ENCODE measurements around the gene RGL1.

DNA sequence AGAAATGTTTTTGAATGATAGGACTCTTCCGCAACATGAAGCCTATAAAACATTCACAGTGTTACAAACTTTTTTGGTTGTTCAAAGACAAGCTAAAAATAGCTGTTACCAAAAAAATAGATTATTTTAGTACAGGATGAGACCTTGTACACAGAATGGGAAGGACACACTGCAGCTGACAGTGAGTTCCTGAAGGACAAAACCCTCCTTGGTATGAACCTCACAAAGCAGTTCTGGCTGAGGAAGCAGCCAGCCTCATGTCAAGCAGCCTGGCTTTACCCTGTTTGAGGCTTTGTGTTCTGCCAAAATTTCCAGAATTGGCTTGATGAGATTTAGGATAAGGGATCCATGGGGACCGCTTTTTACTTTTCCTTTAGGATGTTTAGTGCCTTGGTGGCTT is 93.7 kb downstream of the RGL1 start:
- TF ChIP-seq EP300 (IDR thresholded peaks at IDR 0.05) (no peak), POLR2A (IDR thresholded peaks at IDR 0.05) (no peak)
- TF ChIP-seq, protein P1, sequence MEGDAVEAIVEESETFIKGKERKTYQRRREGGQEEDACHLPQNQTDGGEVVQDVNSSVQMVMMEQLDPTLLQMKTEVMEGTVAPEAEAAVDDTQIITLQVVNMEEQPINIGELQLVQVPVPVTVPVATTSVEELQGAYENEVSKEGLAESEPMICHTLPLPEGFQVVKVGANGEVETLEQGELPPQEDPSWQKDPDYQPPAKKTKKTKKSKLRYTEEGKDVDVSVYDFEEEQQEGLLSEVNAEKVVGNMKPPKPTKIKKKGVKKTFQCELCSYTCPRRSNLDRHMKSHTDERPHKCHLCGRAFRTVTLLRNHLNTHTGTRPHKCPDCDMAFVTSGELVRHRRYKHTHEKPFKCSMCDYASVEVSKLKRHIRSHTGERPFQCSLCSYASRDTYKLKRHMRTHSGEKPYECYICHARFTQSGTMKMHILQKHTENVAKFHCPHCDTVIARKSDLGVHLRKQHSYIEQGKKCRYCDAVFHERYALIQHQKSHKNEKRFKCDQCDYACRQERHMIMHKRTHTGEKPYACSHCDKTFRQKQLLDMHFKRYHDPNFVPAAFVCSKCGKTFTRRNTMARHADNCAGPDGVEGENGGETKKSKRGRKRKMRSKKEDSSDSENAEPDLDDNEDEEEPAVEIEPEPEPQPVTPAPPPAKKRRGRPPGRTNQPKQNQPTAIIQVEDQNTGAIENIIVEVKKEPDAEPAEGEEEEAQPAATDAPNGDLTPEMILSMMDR (IDR thresholded peaks at IDR 0.05), result no peak
